K562 (cell line): ENCODE data around the gene EGFL7. TPM values are rescaled to one million over a fixed set of nuclear protein-coding genes. Genes with fewer than 3 reads are reported as not detected.

ENCODE experiments used
- ATAC-seq: fragments of 200-7000 bp; cut with Tn5 transposase; 3 replicates; pipeline ENCODE4 v1.9.1; 2020; ENCODE audit warnings: moderate library complexity
- BruUV-seq: library from RNA; stranded (reverse); fragments of 400-500 nt; replicated peaks from 2 replicates; lab custom pipeline; 2021; lab: Mats Ljungman, UMichigan
- CTCF ChIA-PET: fragments of 300-600 bp; formaldehyde crosslinking; extraction: SDS; loops from one replicate; lab custom pipeline; 2021; ENCODE audit warnings: low intra/inter-chr PET ratio; lab: Yijun Ruan, JAX
- POLR2A ChIA-PET: fragments of 300-600, 350-650 bp; sonication (Branson Sonifier 250); formaldehyde crosslinking; extraction: SDS; loops from one replicate; lab custom pipeline; 2021; ENCODE audit warnings: antibody characterized with exemption, inconsistent platforms; lab: Yijun Ruan, JAX
- DNase-seq, 4 experiments: peaks; one replicate each; pipeline versions ENCODE4 v3.0.0 to v3.0.0-alpha.2; 2011 to 2018; ENCODE audit warnings: low spot score in 3 of 4, mixed read lengths in 3 of 4; ENCODE audit errors: extremely low read depth in 1 of 4
- FAIRE-seq: peaks from 2 replicates; lab custom pipeline; 2011; peaks lifted over from hg19 to GRCh38; lab: Jason Lieb, UNC
- H2AFZ ChIP-seq: 2 replicates; pipeline ENCODE4 v1.6.0; 2011; ENCODE audit warnings: low read depth, low read length, control low read depth, inconsistent platforms
- H3K27ac ChIP-seq: fragments of 200-600 bp; 3 replicates; pipeline ENCODE4 v1.8.0; 2011; ENCODE audit warnings: low read depth, mild to moderate bottlenecking, control low read depth, inconsistent platforms, low read length, moderate library complexity, mixed read lengths; ENCODE audit errors: extremely low read depth
- H3K27me3 ChIP-seq, 2 experiments: fragments of 300-600 bp in 1 of 2; 2 replicates in 1 of 2; 3 replicates in 1 of 2; pipeline versions ENCODE4 v1.6.0 to v1.8.0; 2011; ENCODE audit warnings: inconsistent platforms in 2 of 2, low read length in 2 of 2, mild to moderate bottlenecking in 1 of 2, mixed read lengths in 1 of 2, moderate library complexity in 1 of 2; ENCODE audit not compliant: control insufficient read depth in 2 of 2, insufficient read depth in 2 of 2
- H3K36me3 ChIP-seq: fragments of 300-600 bp; 3 replicates; pipeline ENCODE4 v1.8.0; 2011; ENCODE audit warnings: mild to moderate bottlenecking, low read length, inconsistent platforms; ENCODE audit not compliant: control insufficient read depth, insufficient read depth
- H3K4me1 ChIP-seq, 2 experiments: fragments of 200-600 bp in 1 of 2; replicated peaks in 1 of 2; 2 replicates in 1 of 2; 3 replicates in 1 of 2; pipeline versions ENCODE4 v1.5.1 to v1.8.0; 2011; ENCODE audit warnings: inconsistent platforms in 2 of 2, low read length in 2 of 2, mild to moderate bottlenecking in 1 of 2, mixed read lengths in 1 of 2, moderate library complexity in 1 of 2; ENCODE audit not compliant: control insufficient read depth in 2 of 2, insufficient read depth in 2 of 2
- H3K4me2 ChIP-seq: 2 replicates; pipeline ENCODE4 v1.6.1; 2011; ENCODE audit warnings: low read length, control low read depth, inconsistent platforms, mixed read lengths; ENCODE audit not compliant: insufficient read depth
- H3K4me3 ChIP-seq: fragments of 200-600 bp; sonication (generic), shearing (Covaris generic); 2 replicates; pipeline ENCODE4 v1.5.1; 2016; ENCODE audit warnings: control low read depth, inconsistent platforms
- H3K79me2 ChIP-seq: fragments of 200-600 bp; 3 replicates; pipeline ENCODE4 v1.8.0; 2011; ENCODE audit warnings: low read length, inconsistent platforms; ENCODE audit not compliant: control insufficient read depth, insufficient read depth
- H3K9ac ChIP-seq, 2 experiments: 2 replicates each; pipeline versions ENCODE4 v1.6.0 to v1.6.1; 2011; ENCODE audit warnings: low read depth in 2 of 2, low read length in 2 of 2, control low read depth in 1 of 2, inconsistent platforms in 1 of 2, mild to moderate bottlenecking in 1 of 2, mixed read lengths in 1 of 2; ENCODE audit not compliant: insufficient read depth in 1 of 2
- H3K9me1 ChIP-seq: one replicate; pipeline ENCODE4 v1.6.0; 2011; ENCODE audit warnings: inconsistent platforms, mild to moderate bottlenecking, low read length, moderate library complexity; ENCODE audit not compliant: control insufficient read depth, insufficient read depth
- H3K9me3 ChIP-seq: replicated peaks from 2 replicates; pipeline ENCODE4 v1.5.1; 2011; ENCODE audit warnings: low read depth, low read length, inconsistent platforms; ENCODE audit not compliant: control insufficient read depth, insufficient read depth
- H4K20me1 ChIP-seq: replicated peaks from 2 replicates; pipeline ENCODE4 v1.6.1; 2011; ENCODE audit warnings: low read length, inconsistent platforms, mixed read lengths; ENCODE audit not compliant: control insufficient read depth, insufficient read depth
- FOXP4 ChIP-seq: sonication (generic); formaldehyde crosslinking; IDR thresholded peaks from 2 replicates; pipeline ENCODE4 v1.8.0; 2022; ENCODE audit warnings: mild to moderate bottlenecking, missing genetic modification reagents, borderline replicate concordance
- L3MBTL2 ChIP-seq: fragments of 450-650 bp; IDR thresholded peaks from 2 replicates; pipeline ENCODE4 v1.6.1; 2016; ENCODE audit warnings: mild to moderate bottlenecking, moderate library complexity
- PURB ChIP-seq: sonication (generic); formaldehyde crosslinking; IDR thresholded peaks from 2 replicates; pipeline ENCODE4 v1.9.0; 2021; ENCODE audit warnings: low read depth, mild to moderate bottlenecking, missing genetic modification reagents
- WGBS: fragments of 100-300 bp; shearing (Covaris generic); methylation state at CpG from one replicate; pipeline ENCODE4 v1.1.6; 2016; ENCODE audit warnings: low coverage, mixed read lengths; ENCODE audit not compliant: insufficient coverage; ENCODE audit errors: missing lambda C conversion rate; 5-methylcytosine and 5-hydroxymethylcytosine counted together
- in situ Hi-C: fragments of 300-500 bp; cut with MboI; formaldehyde crosslinking; loops from 4 replicates; pipeline ENCODE4 v1.15.0; 2018; ENCODE audit warnings: inconsistent platforms, mixed read lengths
- intact Hi-C: fragments of 100-400 bp; cut with micrococcal nuclease; formaldehyde crosslinking; loops from 2 replicates; pipeline ENCODE4 v1.14.2; 2022
- polyA plus RNA-seq, 8 experiments: library from polyadenylated mRNA; depleted of rRNA in 4 of 8; stranded (reverse) in 5 of 8; unstranded in 3 of 8; fragments of >200 nt; fragmentation: Nextera tagmentation in 2 of 8; fragmentation: Illumina TruSeq in 1 of 8; extraction: Ambion mirVana in 2 of 8; extraction: Trizol in 1 of 8; gene quantifications; 2 replicates each; pipeline versions ENCODE4 v1.2.1 to v1.2.3, GENCODE V29; 2011 to 2014; ENCODE audit warnings: inconsistent platforms in 1 of 8, missing spikeins in 1 of 8
- total RNA-seq, 7 experiments: library from RNA; depleted of rRNA in 6 of 7; stranded (reverse); fragments of >200 nt in 6 of 7; fragmentation: Illumina TruSeq in 2 of 7; extraction: Trizol in 2 of 7; gene quantifications; 2 replicates each; pipeline versions ENCODE4 v1.2.1 to v1.2.3, GENCODE V29; 2011 to 2021; ENCODE audit warnings: low replicate concordance in 1 of 7
- TF ChIP-seq, protein P1 (sequence below): fragments of 250-450 bp; sonication (Bioruptor Pico); IDR thresholded peaks from 2 replicates; pipeline ENCODE4 v1.4.0; 2020; ENCODE audit warnings: borderline replicate concordance

The EGFL7 gene
- total and polyA plus RNA-seq, 9 of the 15 experiments (the other 6 are each of a cell fraction or from before 2014, with no cell fraction given), result 1.5 to 286 (median 55.5) TPM

GRCh38 chr9:136653323-136654079 is 9.2 kb upstream of the EGFL7 start:
- DNase-seq, result no peak
- POLR2A ChIA-PET, result interaction anchor here (0.5 to 0.6 kb wide), 2 partner anchors 9 to 244 kb away, joined by 4 read pairs; no protein-coding TSS in a partner anchor
- CTCF ChIA-PET, result no interaction called here

More at GRCh38 chr9:136653323-136654079, 9.2 kb upstream of the EGFL7 start:
- H3K9me1 ChIP-seq, result no peaks in the 10 kb centered on the region
- H2AFZ ChIP-seq, result no peak overlapping the region
- intact Hi-C loops, result no loop called here
- no peaks in the 10 kb centered on the region for H4K20me1 ChIP-seq
- no peaks in the 10 kb centered on the region for H3K36me3 ChIP-seq
- no peaks in the 10 kb centered on the region for H3K9me3 ChIP-seq
- H3K79me2 ChIP-seq, result no peaks in the 10 kb centered on the region
- WGBS, result 58% methylated on average over 35 of the region's 43 CpGs
- TF ChIP-seq L3MBTL2 (0 out of 2 replicates have a peak, but pooled peaks have one; percentile 16), PURB (CRISPR knock-in tag) (no peak), FOXP4 (CRISPR knock-in tag) (no peak)
- TF ChIP-seq, protein P1, sequence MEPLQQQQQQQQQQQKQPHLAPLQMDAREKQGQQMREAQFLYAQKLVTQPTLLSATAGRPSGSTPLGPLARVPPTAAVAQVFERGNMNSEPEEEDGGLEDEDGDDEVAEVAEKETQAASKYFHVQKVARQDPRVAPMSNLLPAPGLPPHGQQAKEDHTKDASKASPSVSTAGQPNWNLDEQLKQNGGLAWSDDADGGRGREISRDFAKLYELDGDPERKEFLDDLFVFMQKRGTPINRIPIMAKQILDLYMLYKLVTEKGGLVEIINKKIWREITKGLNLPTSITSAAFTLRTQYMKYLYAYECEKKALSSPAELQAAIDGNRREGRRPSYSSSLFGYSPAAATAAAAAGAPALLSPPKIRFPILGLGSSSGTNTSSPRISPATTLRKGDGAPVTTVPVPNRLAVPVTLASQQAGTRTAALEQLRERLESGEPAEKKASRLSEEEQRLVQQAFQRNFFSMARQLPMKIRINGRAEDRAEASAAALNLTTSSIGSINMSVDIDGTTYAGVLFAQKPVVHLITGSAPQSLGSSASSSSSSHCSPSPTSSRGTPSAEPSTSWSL (CRISPR knock-in tag), result no peak
- TF ChIP-seq, all 486 proteins: peak for 1
- FAIRE-seq (no peak), ATAC-seq (no peak)
- H3K4me1 ChIP-seq, result peaks cover 17 to 54% of the 10 kb centered on the region in 2 experiments; a peak in 4 of 5 replicates
- BruUV-seq, result no TSS peak
- no peaks in the 10 kb centered on the region for H3K27me3 ChIP-seq
- no peak overlapping the region for H3K4me2 ChIP-seq
- in situ Hi-C loops, result no loop called here
- H3K27ac ChIP-seq, result no peak overlapping the region
- no peak overlapping the region for H3K4me3 ChIP-seq
- peak overlapping the region in 1 of 2 experiments; percentile 32; a peak in 1 of 4 replicates for H3K9ac ChIP-seq
